Smooth muscle cell (in vitro differentiated cells): ENCODE measurements around the gene PEX14. TPM values are rescaled to one million over a fixed set of nuclear protein-coding genes. Genes with fewer than 3 reads are reported as not detected.

ENCODE experiments used
- DNase-seq: peaks from one replicate; lab custom pipeline; 2025; ENCODE audit not compliant: unreplicated experiment; lab: John Stamatoyannopoulos, UW
- H2AFZ ChIP-seq: fragments of 200-600 bp; sonication (generic); 2 replicates; pipeline ENCODE4 v1.6.0; 2016; ENCODE audit warnings: antibody characterized with exemption, low read depth, mild to moderate bottlenecking
- H3F3A ChIP-seq: fragments of 200-600 bp; sonication (generic); 2 replicates; pipeline ENCODE4 v1.6.0; 2017; ENCODE audit warnings: antibody characterized with exemption, low read depth
- H3K27ac ChIP-seq: fragments of 200-600 bp; sonication (generic); 2 replicates; pipeline ENCODE4 v1.5.1; 2016; ENCODE audit warnings: low read depth, mild to moderate bottlenecking
- H3K27me3 ChIP-seq: fragments of 200-600 bp; sonication (generic); 2 replicates; pipeline ENCODE4 v1.6.1; 2016; ENCODE audit warnings: low read depth, mild to moderate bottlenecking
- H3K36me3 ChIP-seq: fragments of 200-600 bp; sonication (generic); 2 replicates; pipeline ENCODE4 v1.5.1; 2016; ENCODE audit warnings: low read depth
- H3K4me1 ChIP-seq: fragments of 200-600 bp; sonication (generic); 2 replicates; pipeline ENCODE4 v1.5.1; 2016; ENCODE audit warnings: low read depth
- H3K4me2 ChIP-seq: fragments of 200-600 bp; sonication (generic); 2 replicates; pipeline ENCODE4 v1.6.0; 2016; ENCODE audit warnings: mild to moderate bottlenecking
- H3K4me3 ChIP-seq: fragments of 200-600 bp; sonication (generic); 2 replicates; pipeline ENCODE4 v1.5.1; 2016; ENCODE audit warnings: mild to moderate bottlenecking
- H3K79me2 ChIP-seq: fragments of 200-600 bp; sonication (generic); 2 replicates; pipeline ENCODE4 v1.6.0; 2016; ENCODE audit warnings: low read depth, mild to moderate bottlenecking
- H3K9ac ChIP-seq: fragments of 200-600 bp; sonication (generic); 2 replicates; pipeline ENCODE4 v1.6.0; 2016; ENCODE audit warnings: low read depth
- H3K9me3 ChIP-seq: fragments of 200-600 bp; sonication (generic); replicated peaks from 2 replicates; pipeline ENCODE4 v1.5.1; 2016; ENCODE audit warnings: low read depth
- H4K20me1 ChIP-seq: fragments of 200-600 bp; sonication (generic); 2 replicates; pipeline ENCODE4 v1.6.0; 2016; ENCODE audit warnings: low read depth
- CTCF ChIP-seq: fragments of 200-600 bp; sonication (generic); IDR thresholded peaks from 2 replicates; pipeline ENCODE4 v1.5.1; 2017; ENCODE audit warnings: borderline replicate concordance, mild to moderate bottlenecking, antibody characterized with exemption; ENCODE audit not compliant: insufficient read depth, poor library complexity, severe bottlenecking
- WGBS: methylation state at CpG from one replicate; pipeline ENCODE4 v1.1.7; 2016; ENCODE audit warnings: low lambda C conversion rate; 5-methylcytosine and 5-hydroxymethylcytosine counted together
- polyA plus RNA-seq: library from polyadenylated mRNA; unstranded; fragments of >200 nt; fragmentation: Nextera tagmentation; extraction: Ambion mirVana; gene quantifications from 2 replicates; pipeline ENCODE4 v1.2.1, GENCODE V29; 2016
- total RNA-seq: library from RNA; depleted of rRNA; stranded (reverse); fragments of >200 nt; gene quantifications from 2 replicates; pipeline ENCODE4 v1.2.3, GENCODE V29; 2014

PEX14 gene
- total and polyA plus RNA-seq, 2 experiments from 2014 or later = 14.2 to 15.2 TPM

GRCh38 chr1:10604966-10605365 is 130.2 kb downstream of the PEX14 start:
- Histone ChIP-seq H3K9ac (no peak overlapping the region), H3K27ac (no peak overlapping the region), H3K4me3 (no peak overlapping the region), H3K4me1 (no peaks in the 10 kb centered on the region), H3F3A (no peaks in the 10 kb centered on the region), H3K79me2 (no peaks in the 10 kb centered on the region), H3K9me3 (no peaks in the 10 kb centered on the region), H3K36me3 (no peaks in the 10 kb centered on the region), H4K20me1 (peaks cover 32% of the 10 kb centered on the region), H3K27me3 (no peaks in the 10 kb centered on the region), H3K4me2 (no peak overlapping the region), H2AFZ (no peak overlapping the region)
- TF ChIP-seq CTCF = no peak
- 99% methylated on average over 7 of the region's 7 CpGs for WGBS
- no peak for DNase-seq

GRCh38 chr1:10606064-10606463 is 131.3 kb downstream of the PEX14 start:
- H3K9ac ChIP-seq = no peak overlapping the region
- H3K27me3 ChIP-seq = no peaks in the 10 kb centered on the region
- no peak for TF ChIP-seq CTCF
- peaks cover 32% of the 10 kb centered on the region for H4K20me1 ChIP-seq
- 88% methylated on average over 7 of the region's 7 CpGs for WGBS
- H3K36me3 ChIP-seq = no peaks in the 10 kb centered on the region
- H3F3A ChIP-seq = no peaks in the 10 kb centered on the region
- no peaks in the 10 kb centered on the region for H3K9me3 ChIP-seq
- no peaks in the 10 kb centered on the region for H3K79me2 ChIP-seq
- no peak overlapping the region for H2AFZ ChIP-seq
- no peak overlapping the region for H3K4me3 ChIP-seq
- H3K4me1 ChIP-seq = no peaks in the 10 kb centered on the region
- no peak overlapping the region for H3K4me2 ChIP-seq
- no peak overlapping the region for H3K27ac ChIP-seq
- no peak for DNase-seq

- Histone ChIP-seq H2AFZ (no peak overlapping the region), H4K20me1 (peaks cover 42% of the 10 kb centered on the region), H3K36me3 (no peaks in the 10 kb centered on the region), H3K9ac (no peak overlapping the region), H3K79me2 (no peaks in the 10 kb centered on the region), H3K9me3 (no peaks in the 10 kb centered on the region), H3K4me3 (no peak overlapping the region), H3K4me1 (no peaks in the 10 kb centered on the region), H3F3A (no peaks in the 10 kb centered on the region), H3K4me2 (no peak overlapping the region), H3K27me3 (no peaks in the 10 kb centered on the region), H3K27ac (no peak overlapping the region)
- 98% methylated on average over 3 of the region's 3 CpGs for WGBS
- no peak for TF ChIP-seq CTCF
- no peak for DNase-seq
These were observed 132.5 kb downstream of the PEX14 start for GRCh38 chr1:10607228-10607627.

GRCh38 chr1:10608690-10609089 is 133.9 kb downstream of the PEX14 start:
- DNase-seq = no peak
- Histone ChIP-seq H3K27me3 (no peaks in the 10 kb centered on the region), H4K20me1 (peaks cover 56% of the 10 kb centered on the region), H3K4me2 (no peak overlapping the region), H3K27ac (no peak overlapping the region), H2AFZ (no peak overlapping the region), H3K79me2 (no peaks in the 10 kb centered on the region), H3F3A (no peaks in the 10 kb centered on the region), H3K36me3 (no peaks in the 10 kb centered on the region), H3K4me3 (no peak overlapping the region), H3K9me3 (no peaks in the 10 kb centered on the region), H3K4me1 (no peaks in the 10 kb centered on the region), H3K9ac (no peak overlapping the region)
- no peak for TF ChIP-seq CTCF
- 89% methylated on average over 2 of the region's 2 CpGs for WGBS
